CD4-positive, CD25-positive, alpha-beta regulatory T cell (primary cell): ENCODE data around the gene TRIP13. TPM values are rescaled to one million over a fixed set of nuclear protein-coding genes. Genes with fewer than 3 reads are reported as not detected.
"Not testable (repeated sequence)": the region's sequence is repeated elsewhere in the genome, so short reads cannot be mapped to it uniquely, and the experiment has no call there.

Experiments
- ATAC-seq, 2 donors: fragments of 150-1000 bp; cut with Tn5 transposase; one replicate each; pipeline ENCODE4 v1.10.0; 2021; ENCODE audit warnings: low read depth in 2 of 2, moderate number of reproducible peaks in 2 of 2, moderate library complexity in 1 of 2
- DNase-seq, 3 donors: peaks; one replicate each; pipeline versions ENCODE4 v3.0.0 to v3.0.0-alpha.2; 2012 to 2022; ENCODE audit warnings: mixed read lengths in 1 of 3
- H3K27ac ChIP-seq: one replicate; pipeline ENCODE4 v1.7.0; 2013; ENCODE audit warnings: mild to moderate bottlenecking, low read length; ENCODE audit not compliant: insufficient read depth, poor library complexity, severe bottlenecking
- H3K27me3 ChIP-seq: one replicate; pipeline ENCODE4 v1.7.0; 2013; ENCODE audit warnings: low read length; ENCODE audit not compliant: control insufficient read depth, insufficient read depth
- H3K36me3 ChIP-seq: one replicate; pipeline ENCODE4 v1.7.0; 2013; ENCODE audit warnings: mild to moderate bottlenecking, low read length, moderate library complexity; ENCODE audit not compliant: control insufficient read depth, insufficient read depth
- H3K4me1 ChIP-seq: 2 replicates; pipeline ENCODE4 v1.7.0; 2013; ENCODE audit warnings: mild to moderate bottlenecking, low read length; ENCODE audit not compliant: insufficient read depth, control insufficient read depth, poor library complexity, severe bottlenecking
- H3K4me3 ChIP-seq: one replicate; pipeline ENCODE4 v1.7.0; 2013; ENCODE audit warnings: low read depth, mild to moderate bottlenecking, low read length, moderate library complexity
- H3K9me3 ChIP-seq, 2 experiments: 1 replicate in 1 of 2; 2 replicates in 1 of 2; pipeline ENCODE4 v1.7.0; 2013; ENCODE audit warnings: low read length in 2 of 2, mild to moderate bottlenecking in 1 of 2, moderate library complexity in 1 of 2; ENCODE audit not compliant: control insufficient read depth in 2 of 2
- H3K27ac Mint-ChIP-seq, 3 donors: one replicate each; pipeline ENCODE4 v1.8.0; 2020 to 2022; ENCODE audit warnings: mild to moderate bottlenecking in 3 of 3, mixed read lengths in 3 of 3, moderate library complexity in 2 of 3
- H3K27me3 Mint-ChIP-seq: one replicate; pipeline ENCODE4 v1.8.0; 2022; ENCODE audit warnings: mild to moderate bottlenecking, mixed read lengths
- H3K36me3 Mint-ChIP-seq: one replicate; pipeline ENCODE4 v1.8.0; 2020; ENCODE audit warnings: mixed read lengths
- H3K4me1 Mint-ChIP-seq, 4 donors: one replicate each; pipeline ENCODE4 v1.8.0; 2020 to 2022; ENCODE audit warnings: mixed read lengths in 4 of 4, mild to moderate bottlenecking in 1 of 4
- H3K4me3 Mint-ChIP-seq, 4 donors: one replicate each; pipeline ENCODE4 v1.8.0; 2020 to 2022; ENCODE audit warnings: mild to moderate bottlenecking in 4 of 4, mixed read lengths in 4 of 4, moderate library complexity in 3 of 4
- H3K9me3 Mint-ChIP-seq, 7 donors: one replicate each; pipeline ENCODE4 v1.8.0; 2020 to 2022; ENCODE audit warnings: mixed read lengths in 7 of 7, mild to moderate bottlenecking in 3 of 7, moderate library complexity in 2 of 7
- polyA plus RNA-seq, 4 donors: library from polyadenylated mRNA; unstranded; fragments of 300-500 nt; fragmentation: Illumina TruSeq; gene quantifications; one replicate each; pipeline ENCODE4 v1.2.3, GENCODE V29; 2021
- total RNA-seq: library from RNA; stranded (reverse); gene quantifications from one replicate; pipeline ENCODE4 v1.2.3, GENCODE V29; 2022

The TRIP13 gene
- total and polyA plus RNA-seq, 5 donors from 2014 or later = 1.1 to 1.7 (median 1.3) TPM

- Histone ChIP-seq H3K27me3 (no peaks in the 10 kb centered on the region), H3K4me1 (peaks cover 3% of the 10 kb centered on the region), H3K9me3 (no peaks in the 10 kb centered on the region), H3K36me3 (no peaks in the 10 kb centered on the region), H3K4me3 (no peak overlapping the region), H3K27ac (no peak overlapping the region)
- DNase-seq = no peak
- H3K27ac Mint-ChIP-seq = no peak overlapping the region
- H3K4me3 Mint-ChIP-seq = no peak overlapping the region
- H3K36me3 Mint-ChIP-seq = no peaks in the 10 kb centered on the region
- peaks cover 18% of the 10 kb centered on the region for H3K27me3 Mint-ChIP-seq
- peaks cover 0 to 8% (median 0%) of the 10 kb centered on the region in 4 donors for H3K4me1 Mint-ChIP-seq
- H3K9me3 Mint-ChIP-seq = no peaks in the 10 kb centered on the region
- no peak for ATAC-seq
These were observed 39.0 kb downstream of the TRIP13 start for GRCh38 chr5:931570-932145.

GRCh38 chr5:932151-932627, 39.5 kb downstream of the TRIP13 start:
- H3K9me3 Mint-ChIP-seq = no peaks in the 10 kb centered on the region
- Histone ChIP-seq H3K4me3 (no peak overlapping the region), H3K4me1 (no peaks in the 10 kb centered on the region), H3K9me3 (no peaks in the 10 kb centered on the region), H3K27ac (no peak overlapping the region), H3K36me3 (no peaks in the 10 kb centered on the region), H3K27me3 (no peaks in the 10 kb centered on the region)
- H3K27me3 Mint-ChIP-seq = peaks cover 16% of the 10 kb centered on the region
- no peak overlapping the region for H3K4me3 Mint-ChIP-seq
- H3K36me3 Mint-ChIP-seq = no peaks in the 10 kb centered on the region
- peaks cover 0 to 6% (median 0%) of the 10 kb centered on the region in 4 donors for H3K4me1 Mint-ChIP-seq
- ATAC-seq = no peak
- H3K27ac Mint-ChIP-seq = no peak overlapping the region
- DNase-seq = no peak

GRCh38 chr5:932628-933250, 40.1 kb downstream of the TRIP13 start:
- ATAC-seq (no peak), DNase-seq (no peak)
- H3K27ac Mint-ChIP-seq = no peak overlapping the region
- H3K4me1 Mint-ChIP-seq = peaks cover 0 to 2% (median 0%) of the 10 kb centered on the region in 4 donors
- peaks cover 11% of the 10 kb centered on the region for H3K27me3 Mint-ChIP-seq
- H3K36me3 Mint-ChIP-seq = no peaks in the 10 kb centered on the region
- H3K4me3 Mint-ChIP-seq = no peak overlapping the region
- no peak overlapping the region for H3K4me3 ChIP-seq
- no peaks in the 10 kb centered on the region for H3K4me1 ChIP-seq
- H3K9me3 Mint-ChIP-seq = no peaks in the 10 kb centered on the region
- H3K9me3 ChIP-seq = no peaks in the 10 kb centered on the region
- no peaks in the 10 kb centered on the region for H3K27me3 ChIP-seq
- H3K27ac ChIP-seq = no peak overlapping the region
- no peaks in the 10 kb centered on the region for H3K36me3 ChIP-seq

GRCh38 chr5:933251-933861, 40.7 kb downstream of the TRIP13 start:
- Histone ChIP-seq H3K36me3 (no peaks in the 10 kb centered on the region), H3K4me3 (no peak overlapping the region), H3K27ac (no peak overlapping the region), H3K27me3 (no peaks in the 10 kb centered on the region), H3K9me3 (no peaks in the 10 kb centered on the region), H3K4me1 (no peaks in the 10 kb centered on the region)
- Mint-ChIP-seq H3K27me3 (peaks cover 5% of the 10 kb centered on the region), H3K27ac (no peak overlapping the region), H3K4me3 (no peak overlapping the region), H3K9me3 (no peaks in the 10 kb centered on the region), H3K36me3 (no peaks in the 10 kb centered on the region), H3K4me1 (no peaks in the 10 kb centered on the region)
- no peak for ATAC-seq
- DNase-seq = no peak

- H3K4me3 Mint-ChIP-seq, H3K27me3 Mint-ChIP-seq, H3K36me3 ChIP-seq, H3K36me3 Mint-ChIP-seq, H3K9me3 Mint-ChIP-seq, DNase-seq, H3K27ac Mint-ChIP-seq, H3K27me3 ChIP-seq, ATAC-seq, H3K9me3 ChIP-seq, H3K4me3 ChIP-seq, H3K4me1 ChIP-seq, H3K27ac ChIP-seq, H3K4me1 Mint-ChIP-seq: not testable (repeated sequence)
These were observed 41.3 kb downstream of the TRIP13 start for GRCh38 chr5:933951-934350.

GRCh38 chr5:934381-934967, 41.8 kb downstream of the TRIP13 start:
- ATAC-seq, H3K27ac Mint-ChIP-seq, H3K4me1 Mint-ChIP-seq, H3K27ac ChIP-seq, H3K27me3 ChIP-seq, H3K4me1 ChIP-seq, H3K4me3 ChIP-seq, H3K27me3 Mint-ChIP-seq, DNase-seq, H3K4me3 Mint-ChIP-seq, H3K9me3 Mint-ChIP-seq, H3K9me3 ChIP-seq, H3K36me3 ChIP-seq, H3K36me3 Mint-ChIP-seq: not testable (repeated sequence)

- DNase-seq (no peak), ATAC-seq (no peak)
- peaks cover 5% of the 10 kb centered on the region for H3K27me3 Mint-ChIP-seq
- Histone ChIP-seq H3K27ac (no peak overlapping the region), H3K9me3 (no peaks in the 10 kb centered on the region), H3K4me3 (no peak overlapping the region), H3K4me1 (no peaks in the 10 kb centered on the region), H3K36me3 (no peaks in the 10 kb centered on the region), H3K27me3 (no peaks in the 10 kb centered on the region)
- no peaks in the 10 kb centered on the region for H3K9me3 Mint-ChIP-seq
- H3K36me3 Mint-ChIP-seq = no peaks in the 10 kb centered on the region
- no peaks in the 10 kb centered on the region for H3K4me1 Mint-ChIP-seq
- H3K27ac Mint-ChIP-seq = no peak overlapping the region
- H3K4me3 Mint-ChIP-seq = no peak overlapping the region
These were observed 42.9 kb downstream of the TRIP13 start for GRCh38 chr5:935510-936084.
